H9 (cell line): ENCODE measurements around the gene ARHGEF12. TPM values are rescaled to one million over a fixed set of nuclear protein-coding genes. Genes with fewer than 3 reads are reported as not detected.

ENCODE experiments used
- DNase-seq: peaks from one replicate; pipeline ENCODE4 v3.0.0-alpha.2; 2017
- H2AFZ ChIP-seq: one replicate; pipeline ENCODE4 v1.6.1; 2013; ENCODE audit warnings: mild to moderate bottlenecking, low read length, control low read depth, moderate library complexity
- H2AK5ac ChIP-seq: 2 replicates; pipeline ENCODE4 v1.6.1; 2013; ENCODE audit warnings: low read length, control low read depth, mixed read lengths; ENCODE audit not compliant: insufficient read length
- H2BK120ac ChIP-seq: one replicate; pipeline ENCODE4 v1.6.1; 2013; ENCODE audit warnings: low read depth, mild to moderate bottlenecking, low read length, control low read depth, inconsistent platforms; ENCODE audit not compliant: poor library complexity, severe bottlenecking
- H2BK12ac ChIP-seq: 2 replicates; pipeline ENCODE4 v1.6.1; 2013; ENCODE audit warnings: low read length, control low read depth, mixed read lengths, low read depth; ENCODE audit not compliant: insufficient read length
- H2BK15ac ChIP-seq: 2 replicates; pipeline ENCODE4 v1.6.1; 2013; ENCODE audit warnings: low read depth, low read length, control low read depth
- H2BK20ac ChIP-seq: one replicate; pipeline ENCODE4 v1.6.1; 2013; ENCODE audit warnings: low read depth, mild to moderate bottlenecking, low read length, control low read depth, inconsistent platforms; ENCODE audit not compliant: poor library complexity, severe bottlenecking
- H2BK5ac ChIP-seq: 2 replicates; pipeline ENCODE4 v1.6.1; 2013; ENCODE audit warnings: low read length, control low read depth, mixed read lengths; ENCODE audit not compliant: insufficient read length
- H3K14ac ChIP-seq: 2 replicates; pipeline ENCODE4 v1.6.1; 2013; ENCODE audit warnings: low read length, control low read depth; ENCODE audit not compliant: insufficient read depth
- H3K18ac ChIP-seq: 2 replicates; pipeline ENCODE4 v1.6.1; 2013; ENCODE audit warnings: low read depth, mild to moderate bottlenecking, mixed read lengths, low read length, control low read depth; ENCODE audit not compliant: insufficient read length
- H3K23ac ChIP-seq: 2 replicates; pipeline ENCODE4 v1.6.1; 2013; ENCODE audit warnings: low read length, control low read depth, mixed read lengths, low read depth; ENCODE audit not compliant: insufficient read length
- H3K23me2 ChIP-seq: 2 replicates; pipeline ENCODE4 v1.6.1; 2013; ENCODE audit warnings: low read depth, mild to moderate bottlenecking, mixed read lengths, low read length, control low read depth; ENCODE audit not compliant: insufficient read length, poor library complexity, severe bottlenecking
- H3K27ac ChIP-seq: 2 replicates; pipeline ENCODE4 v1.5.1; 2013; ENCODE audit warnings: low read length, control low read depth, mixed read lengths, low read depth; ENCODE audit not compliant: insufficient read length
- H3K27me3 ChIP-seq: 2 replicates; pipeline ENCODE4 v1.6.1; 2013; ENCODE audit warnings: low read length, control low read depth, inconsistent platforms; ENCODE audit not compliant: insufficient read depth
- H3K4ac ChIP-seq: 2 replicates; pipeline ENCODE4 v1.6.1; 2013; ENCODE audit warnings: low read depth, mild to moderate bottlenecking, control low read depth, inconsistent platforms, low read length, moderate library complexity
- H3K4me1 ChIP-seq: 2 replicates; pipeline ENCODE4 v1.6.1; 2013; ENCODE audit warnings: low read length, control low read depth, inconsistent platforms; ENCODE audit not compliant: insufficient read depth
- H3K4me2 ChIP-seq: 2 replicates; pipeline ENCODE4 v1.6.1; 2013; ENCODE audit warnings: low read length, control low read depth, mixed read lengths; ENCODE audit not compliant: insufficient read length, insufficient read depth
- H3K56ac ChIP-seq: 2 replicates; pipeline ENCODE4 v1.6.1; 2013; ENCODE audit warnings: low read depth, mild to moderate bottlenecking, mixed read lengths, low read length, control low read depth; ENCODE audit not compliant: insufficient read length
- H3K79me1 ChIP-seq: 2 replicates; pipeline ENCODE4 v1.6.1; 2013; ENCODE audit warnings: low read depth, mild to moderate bottlenecking, moderate library complexity, low read length, control low read depth, inconsistent platforms; ENCODE audit not compliant: insufficient read depth, poor library complexity, severe bottlenecking
- H3K79me2 ChIP-seq: 2 replicates; pipeline ENCODE4 v1.6.1; 2013; ENCODE audit warnings: low read length, control low read depth, inconsistent platforms; ENCODE audit not compliant: insufficient read depth
- H3K9ac ChIP-seq: 2 replicates; pipeline ENCODE4 v1.6.1; 2013; ENCODE audit warnings: low read length, control low read depth, mixed read lengths; ENCODE audit not compliant: insufficient read length; ENCODE audit errors: extremely low read depth
- H3K9me3 ChIP-seq: one replicate; pipeline ENCODE4 v1.6.1; 2013; ENCODE audit warnings: low read depth, low read length, inconsistent platforms; ENCODE audit not compliant: control insufficient read depth
- H3T11ph ChIP-seq: one replicate; pipeline ENCODE4 v1.6.1; 2013; ENCODE audit warnings: mild to moderate bottlenecking, low read length, control low read depth, inconsistent platforms
- H4K20me1 ChIP-seq: one replicate; pipeline ENCODE4 v1.6.1; 2013; ENCODE audit not compliant: control insufficient read depth, insufficient read length, insufficient read depth
- H4K5ac ChIP-seq: 2 replicates; pipeline ENCODE4 v1.6.1; 2013; ENCODE audit warnings: low read depth, mild to moderate bottlenecking, mixed read lengths, low read length, control low read depth; ENCODE audit not compliant: insufficient read length
- H4K8ac ChIP-seq: replicated peaks from 2 replicates; pipeline ENCODE4 v1.6.1; 2013; ENCODE audit warnings: low read length, control low read depth, mixed read lengths, low read depth; ENCODE audit not compliant: insufficient read length
- H4K91ac ChIP-seq: 2 replicates; pipeline ENCODE4 v1.6.1; 2013; ENCODE audit warnings: low read depth, mild to moderate bottlenecking, moderate library complexity, mixed read lengths, low read length, control low read depth; ENCODE audit not compliant: insufficient read length
- H3K27ac Mint-ChIP-seq, 3 experiments: 2 replicates in 2 of 3; 3 replicates in 1 of 3; pipeline ENCODE4 v1.8.0; 2020 to 2021; ENCODE audit warnings: mixed read lengths in 3 of 3, mild to moderate bottlenecking in 1 of 3, moderate library complexity in 1 of 3
- H3K27me3 Mint-ChIP-seq: 2 replicates; pipeline ENCODE4 v1.8.0; 2021; ENCODE audit warnings: low read depth, mild to moderate bottlenecking, moderate library complexity, mixed read lengths
- H3K36me3 Mint-ChIP-seq, 3 experiments: 2 replicates in 2 of 3; 3 replicates in 1 of 3; pipeline ENCODE4 v1.8.0; 2020 to 2021; ENCODE audit warnings: low read depth in 3 of 3, mixed read lengths in 3 of 3; ENCODE audit not compliant: insufficient read depth in 1 of 3
- H3K4me1 Mint-ChIP-seq, 2 experiments: 2 replicates each; pipeline ENCODE4 v1.8.0; 2020; ENCODE audit warnings: mixed read lengths in 2 of 2
- H3K4me3 Mint-ChIP-seq, 2 experiments: 2 replicates in 1 of 2; 3 replicates in 1 of 2; pipeline ENCODE4 v1.8.0; 2020 to 2021; ENCODE audit warnings: mild to moderate bottlenecking in 2 of 2, mixed read lengths in 2 of 2, moderate library complexity in 1 of 2
- H3K9me3 Mint-ChIP-seq, 2 experiments: 2 replicates in 1 of 2; 3 replicates in 1 of 2; pipeline ENCODE4 v1.8.0; 2020; ENCODE audit warnings: mild to moderate bottlenecking in 2 of 2, mixed read lengths in 2 of 2, moderate library complexity in 1 of 2
- WGBS: extraction: QIAGEN DNeasy Blood & Tissue Kit; methylation state at CpG from one replicate; pipeline ENCODE4 v1.1.7; 2013; ENCODE audit warnings: missing lambda C conversion rate, low lambda C conversion rate, mixed read lengths; ENCODE audit not compliant: insufficient read length; ENCODE audit errors: extremely low coverage; 5-methylcytosine and 5-hydroxymethylcytosine counted together
- total RNA-seq: library from RNA; stranded (reverse); gene quantifications from 2 replicates; pipeline ENCODE4 v1.2.1, GENCODE V29; 2021
- TF ChIP-seq, protein P1 (sequence below): fragments of 200-600 bp; sonication (generic); conservative IDR thresholded peaks from 3 replicates; pipeline ENCODE4 v1.8.0; 2021; ENCODE audit warnings: antibody characterized with exemption, mild to moderate bottlenecking

ARHGEF12 gene
- total RNA-seq, 1 experiment from 2014 or later, result 27.0 TPM

DNA sequence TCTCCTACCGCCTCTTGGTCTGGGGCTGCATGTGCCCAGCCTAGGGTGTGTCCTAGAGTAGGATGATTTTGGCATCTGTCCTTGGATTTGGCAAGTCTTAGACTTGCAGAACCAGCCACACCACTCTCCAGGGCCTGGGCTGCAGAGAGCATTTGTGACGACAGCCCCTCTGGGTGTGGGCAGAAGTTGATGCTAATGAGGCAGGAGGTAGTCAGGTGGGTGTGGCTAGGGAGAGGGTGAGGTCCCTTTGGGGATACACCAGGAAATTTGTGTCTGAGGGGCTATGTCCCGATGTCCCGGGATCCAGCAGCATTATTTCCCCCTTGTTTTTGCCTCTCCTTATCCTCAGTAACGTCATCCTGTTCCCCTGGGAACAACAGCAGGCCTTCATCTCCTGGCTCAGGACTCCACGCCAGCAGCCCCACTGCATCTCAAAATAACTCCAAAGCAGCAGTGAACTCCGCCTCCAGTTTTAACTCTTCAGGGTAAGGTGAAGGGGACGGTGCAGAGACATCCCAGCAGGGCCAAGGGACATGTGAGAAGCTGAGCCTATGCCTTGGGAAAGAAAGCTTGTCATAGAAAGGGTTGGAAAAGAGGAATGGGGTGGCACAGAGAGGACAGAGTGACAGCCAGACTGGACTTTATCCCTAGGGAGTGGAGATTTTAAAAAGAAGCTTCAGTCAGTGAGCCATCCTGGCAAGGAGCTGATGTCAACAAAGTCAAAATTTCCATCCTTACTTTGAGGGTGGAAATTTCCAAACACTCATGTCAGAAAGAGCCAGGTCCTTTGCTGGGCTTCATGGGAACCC, 19.1 kb upstream of the ARHGEF12 start:
- H3K79me2 ChIP-seq, result no peaks in the 10 kb centered on the region
- no peak overlapping the region for H4K5ac ChIP-seq
- H4K91ac ChIP-seq, result no peak overlapping the region
- no peak overlapping the region for H3K4ac ChIP-seq
- H3K23me2 ChIP-seq, result no peaks in the 10 kb centered on the region
- peak; percentile 87 for DNase-seq
- H3K9me3 ChIP-seq, result no peaks in the 10 kb centered on the region
- H3K9me3 Mint-ChIP-seq, result no peaks in the 10 kb centered on the region
- no peak overlapping the region for H3K27ac ChIP-seq
- H2AK5ac ChIP-seq, result no peak overlapping the region
- no peaks in the 10 kb centered on the region for H3K36me3 Mint-ChIP-seq
- H3K27me3 ChIP-seq, result no peaks in the 10 kb centered on the region
- TF ChIP-seq, protein P1, sequence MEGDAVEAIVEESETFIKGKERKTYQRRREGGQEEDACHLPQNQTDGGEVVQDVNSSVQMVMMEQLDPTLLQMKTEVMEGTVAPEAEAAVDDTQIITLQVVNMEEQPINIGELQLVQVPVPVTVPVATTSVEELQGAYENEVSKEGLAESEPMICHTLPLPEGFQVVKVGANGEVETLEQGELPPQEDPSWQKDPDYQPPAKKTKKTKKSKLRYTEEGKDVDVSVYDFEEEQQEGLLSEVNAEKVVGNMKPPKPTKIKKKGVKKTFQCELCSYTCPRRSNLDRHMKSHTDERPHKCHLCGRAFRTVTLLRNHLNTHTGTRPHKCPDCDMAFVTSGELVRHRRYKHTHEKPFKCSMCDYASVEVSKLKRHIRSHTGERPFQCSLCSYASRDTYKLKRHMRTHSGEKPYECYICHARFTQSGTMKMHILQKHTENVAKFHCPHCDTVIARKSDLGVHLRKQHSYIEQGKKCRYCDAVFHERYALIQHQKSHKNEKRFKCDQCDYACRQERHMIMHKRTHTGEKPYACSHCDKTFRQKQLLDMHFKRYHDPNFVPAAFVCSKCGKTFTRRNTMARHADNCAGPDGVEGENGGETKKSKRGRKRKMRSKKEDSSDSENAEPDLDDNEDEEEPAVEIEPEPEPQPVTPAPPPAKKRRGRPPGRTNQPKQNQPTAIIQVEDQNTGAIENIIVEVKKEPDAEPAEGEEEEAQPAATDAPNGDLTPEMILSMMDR, result no peak
- no peak overlapping the region for H3T11ph ChIP-seq
- no peak overlapping the region for H3K14ac ChIP-seq
- no CpG with 5 or more reads among the region's 8 CpGs for WGBS
- H2BK5ac ChIP-seq, result no peak overlapping the region
- no peaks in the 10 kb centered on the region for H3K79me1 ChIP-seq
- no peak overlapping the region for H3K23ac ChIP-seq
- H3K18ac ChIP-seq, result no peak overlapping the region
- H3K27ac Mint-ChIP-seq, result peak overlapping the region in 2 of 3 experiments; percentile 20 to 31; a peak in 3 of 7 replicates
- peaks cover 2% of the 10 kb centered on the region; the same call in 1 of the 2 replicates for H3K4me1 ChIP-seq
- H2BK120ac ChIP-seq, result no peak overlapping the region
- peaks cover 14% of the 10 kb centered on the region for H3K27me3 Mint-ChIP-seq
- no peak overlapping the region for H4K8ac ChIP-seq
- no peak overlapping the region for H2AFZ ChIP-seq
- no peak overlapping the region for H2BK20ac ChIP-seq
- H2BK12ac ChIP-seq, result no peak overlapping the region
- H3K4me3 Mint-ChIP-seq, result peak overlapping the region; percentile 52 to 63
- H3K4me1 Mint-ChIP-seq, result peaks cover 11 to 14% of the 10 kb centered on the region in 2 experiments
- H3K56ac ChIP-seq, result no peak overlapping the region
- no peak overlapping the region for H2BK15ac ChIP-seq
- H3K9ac ChIP-seq, result no peak overlapping the region
- peak overlapping the region; percentile 42 for H3K4me2 ChIP-seq
- no peaks in the 10 kb centered on the region for H4K20me1 ChIP-seq
